Lung microvascular endothelial cell (primary cell): ENCODE measurements around the gene DMAC2L. TPM values are rescaled to one million over a fixed set of nuclear protein-coding genes. Genes with fewer than 3 reads are reported as not detected.
"Not testable (repeated sequence)": the region's sequence is repeated elsewhere in the genome, so short reads cannot be mapped to it uniquely, and the experiment has no call there.

Source experiments
- DNase-seq, 2 donors: peaks; one replicate each; pipeline versions ENCODE4 v3.0.0 to v3.0.0-alpha.2; 2010; ENCODE audit warnings: low read depth in 2 of 2
- total RNA-seq: library from RNA; depleted of rRNA; stranded (reverse); fragments of >200 nt; gene quantifications from 2 replicates; pipeline ENCODE4 v1.2.1, GENCODE V29; 2014

Gene DMAC2L
- total RNA-seq, 1 donor from 2014 or later = 4.2 TPM

- DNase-seq = no peak
Observed at GRCh38 chr14:50354527-50354926, 42.4 kb downstream of the DMAC2L start.

- DNase-seq = no peak
Observed at GRCh38 chr14:50355692-50356091, 43.6 kb downstream of the DMAC2L start.

GRCh38 chr14:50356283-50356682 is 44.2 kb downstream of the DMAC2L start:
- DNase-seq = not testable (repeated sequence)

DNA sequence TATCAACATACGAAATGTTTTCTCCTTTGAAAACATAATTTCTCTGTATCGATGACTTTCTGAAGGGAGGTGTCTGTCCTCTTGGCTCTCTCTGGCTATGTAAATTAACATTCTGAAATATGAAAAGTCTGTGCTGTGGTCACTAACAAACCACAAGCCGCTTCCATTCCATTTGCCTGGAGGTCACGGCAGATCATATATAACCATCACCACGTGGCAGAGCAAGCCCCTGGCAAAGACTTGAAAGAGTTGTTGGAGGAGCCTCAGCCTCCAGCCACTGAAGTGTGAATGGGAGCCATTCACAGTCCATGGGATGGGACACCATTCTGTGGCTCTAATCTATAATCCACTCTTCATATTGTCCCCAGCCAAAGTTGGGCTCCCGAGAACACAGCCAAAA is 45.0 kb downstream of the DMAC2L start:
- DNase-seq = no peak

- no peak for DNase-seq
Observed at GRCh38 chr14:50357753-50358395, 45.8 kb downstream of the DMAC2L start.

DNA sequence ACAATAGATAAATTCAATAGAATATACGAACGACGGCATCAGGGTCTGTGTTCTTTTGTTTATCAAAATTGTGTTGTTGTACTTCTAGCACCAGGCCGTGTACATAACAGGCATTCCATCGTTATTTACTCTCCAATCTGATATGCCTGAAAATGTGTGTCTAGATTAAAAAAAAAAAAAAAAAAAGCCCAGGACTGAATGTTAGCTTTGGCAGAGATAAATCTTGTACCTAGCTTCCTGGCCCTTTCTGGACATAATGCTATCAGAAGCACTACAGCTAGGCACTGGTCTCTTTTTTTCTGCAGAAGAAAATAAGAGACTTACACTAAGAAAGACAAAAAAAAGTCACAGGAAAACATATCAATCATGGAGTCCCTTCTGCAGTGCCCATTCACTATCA is 47.5 kb downstream of the DMAC2L start:
- peak in 1 of 2 donors; percentile 43 for DNase-seq

DNA sequence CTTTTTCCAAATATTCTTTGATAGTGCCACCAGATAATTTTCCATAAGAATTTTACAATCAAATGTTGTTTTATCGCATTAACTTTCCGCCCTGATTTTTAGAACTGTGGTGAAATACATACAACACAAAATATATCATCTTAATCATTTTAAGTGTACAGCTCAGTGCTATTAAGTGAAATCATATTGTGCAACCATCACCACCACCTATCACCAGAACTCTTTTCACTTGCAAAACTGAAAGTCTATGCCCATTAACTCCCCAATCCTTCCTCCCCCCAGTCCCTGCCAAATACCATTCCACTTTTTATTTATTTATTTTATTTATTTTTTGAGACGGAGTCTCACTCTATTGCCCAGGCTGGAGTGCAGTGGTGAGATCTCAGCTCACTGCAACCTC is 48.0 kb downstream of the DMAC2L start:
- peak in 1 of 2 donors; percentile 25 for DNase-seq

DNA sequence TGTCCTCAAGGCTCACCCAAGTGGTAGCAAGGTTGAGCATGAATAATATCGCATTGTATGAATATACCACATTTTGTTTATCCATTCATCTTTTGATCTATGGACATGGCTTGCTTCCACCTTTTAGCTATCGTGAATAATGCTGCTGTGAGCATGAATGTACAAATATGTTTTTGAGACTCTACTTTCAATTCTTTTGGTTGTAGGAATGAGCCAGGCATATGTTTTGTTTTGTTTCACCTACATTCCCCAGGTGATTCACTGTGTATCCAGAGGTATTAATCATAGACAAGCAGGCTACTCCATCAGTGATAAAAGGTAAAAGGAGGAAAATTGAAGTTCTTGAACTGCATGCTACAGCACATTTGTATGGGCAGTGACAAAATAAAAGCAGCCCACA is 48.7 kb downstream of the DMAC2L start:
- DNase-seq = no peak

DNA sequence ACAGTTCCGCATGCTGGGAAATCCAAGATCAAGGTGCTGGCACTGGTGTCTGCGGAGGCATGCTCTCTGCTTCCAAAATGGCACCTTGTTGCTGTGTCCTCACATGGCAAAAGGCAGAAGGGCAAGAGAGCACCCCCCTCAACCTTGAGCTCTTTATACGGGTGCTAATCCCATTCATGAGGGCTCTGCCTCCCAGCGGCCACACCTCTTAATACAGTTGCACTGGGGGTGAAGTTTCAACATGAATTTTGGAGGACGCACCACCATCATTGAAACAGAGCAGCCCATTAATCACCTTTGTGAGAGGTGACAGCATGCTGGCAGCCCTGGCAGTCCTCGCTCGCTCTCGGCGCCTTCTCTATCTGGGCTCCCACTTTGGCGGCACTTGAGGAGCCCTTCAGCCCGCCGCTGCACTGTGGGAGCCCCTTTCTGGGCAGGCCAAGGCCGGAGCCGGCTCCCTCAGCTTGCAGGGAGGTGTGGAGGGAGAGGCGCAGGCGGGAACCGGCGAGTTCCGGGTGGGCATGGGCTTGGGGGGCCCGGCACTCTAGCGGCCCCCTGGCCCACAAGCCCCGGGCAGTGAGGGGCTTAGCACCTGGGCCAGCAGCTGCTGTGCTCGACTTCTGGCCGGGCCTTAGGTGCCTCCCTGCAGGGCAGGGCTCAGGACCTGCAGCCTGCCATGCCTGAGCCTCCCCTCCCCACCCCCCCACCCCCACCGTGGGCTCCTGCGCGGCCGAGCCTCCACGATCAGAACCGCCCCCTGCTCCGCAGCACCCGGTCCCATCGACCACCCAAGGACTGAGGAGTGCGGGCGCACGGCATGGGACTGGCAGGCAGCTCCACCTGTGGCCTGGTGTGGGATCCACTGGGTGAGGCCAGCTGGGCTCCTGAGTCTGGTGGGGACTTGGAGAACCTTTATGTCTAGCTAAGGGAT is 49.6 kb downstream of the DMAC2L start:
- not testable (repeated sequence) for DNase-seq

GRCh38 chr14:50362764-50363713 is 50.9 kb downstream of the DMAC2L start:
- peak in 1 of 2 donors; percentile 26 for DNase-seq

- DNase-seq = peak in 1 of 2 donors; percentile 70
Observed at GRCh38 chr14:50363714-50364111, 51.6 kb downstream of the DMAC2L start.

GRCh38 chr14:50364792-50365191 is 52.7 kb downstream of the DMAC2L start:
- DNase-seq = no peak

- not testable (repeated sequence) for DNase-seq
Observed at GRCh38 chr14:50365572-50365971, 53.4 kb downstream of the DMAC2L start.

DNA sequence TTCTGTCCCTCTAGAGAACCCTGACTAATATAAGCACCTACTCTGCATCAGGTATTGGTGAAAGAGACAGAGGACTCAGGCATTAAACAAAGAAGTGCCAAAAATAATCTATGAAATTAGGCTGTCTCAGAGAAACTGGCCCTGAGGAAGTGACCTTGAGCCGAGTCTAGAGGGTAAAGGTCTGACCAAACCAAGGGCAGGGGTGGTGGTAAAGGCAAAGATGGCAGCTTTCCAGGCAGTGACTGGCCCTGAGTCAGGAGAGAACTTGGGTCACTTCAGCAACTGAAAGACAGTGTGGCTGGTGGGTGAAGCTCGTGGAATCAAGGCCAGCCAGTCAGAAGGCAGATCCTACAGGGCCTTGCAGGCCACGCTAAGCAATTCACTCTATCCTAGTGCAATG is 54.0 kb downstream of the DMAC2L start:
- DNase-seq = peak in 1 of 2 donors; percentile 14

DNA sequence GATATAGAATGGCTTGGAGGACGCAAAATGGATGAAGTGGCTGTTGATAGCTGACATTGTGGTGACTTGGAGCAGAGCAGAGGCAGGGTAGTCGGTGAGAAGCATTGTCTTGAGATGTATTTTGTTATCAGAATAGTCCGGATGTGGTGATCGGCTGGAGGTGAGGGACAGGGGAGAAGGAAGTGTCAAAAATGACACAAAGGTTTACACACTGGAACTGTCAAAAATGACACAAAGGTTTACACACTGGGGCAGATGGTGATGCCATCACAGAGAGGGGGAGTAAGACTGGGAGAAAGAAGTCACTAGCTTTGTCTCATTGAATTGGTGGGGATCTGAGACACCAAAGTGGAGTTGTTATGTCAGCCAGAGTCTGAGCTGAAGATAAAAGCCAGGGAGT is 54.5 kb downstream of the DMAC2L start:
- no peak for DNase-seq

GRCh38 chr14:50371546-50371945 is 59.4 kb downstream of the DMAC2L start:
- DNase-seq = no peak

DNA sequence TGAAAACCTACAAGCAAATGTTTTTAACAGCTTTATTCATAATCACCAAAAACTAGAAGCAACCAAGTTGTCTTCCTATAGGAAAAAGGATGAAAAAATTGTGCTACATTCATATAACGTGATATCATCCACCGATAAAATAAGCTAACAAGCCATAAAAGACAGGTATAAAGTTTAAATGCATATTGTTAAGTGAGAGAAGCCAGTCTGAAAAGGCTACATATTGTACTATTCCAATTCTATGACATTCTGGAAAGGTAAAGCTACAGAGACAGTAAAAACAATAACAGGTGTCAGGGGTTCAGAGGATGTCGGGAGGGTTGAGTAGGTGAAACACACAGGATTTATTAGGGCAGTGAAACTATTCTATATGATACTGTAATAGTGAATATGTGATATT is 61.8 kb downstream of the DMAC2L start:
- DNase-seq = no peak

DNA sequence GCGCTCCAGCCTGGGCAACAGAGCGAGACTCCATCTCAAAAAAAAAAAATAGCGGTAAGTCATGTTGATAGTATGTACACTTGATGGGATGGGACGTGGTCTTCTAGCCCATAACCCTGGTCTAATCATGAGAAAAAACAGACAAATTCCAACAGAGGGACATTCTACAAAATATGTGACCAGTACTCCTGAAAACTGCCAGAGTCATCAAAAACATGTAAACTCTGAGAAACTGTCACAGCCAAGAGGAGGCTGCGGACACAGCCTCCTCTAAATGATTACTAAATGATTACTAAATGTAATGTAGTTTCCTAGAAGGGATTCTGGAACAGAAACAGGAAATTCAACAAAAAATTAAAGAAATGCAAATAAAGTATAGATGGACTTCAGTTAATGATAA is 63.6 kb downstream of the DMAC2L start:
- DNase-seq = no peak
